H9 (cell line): ENCODE data around the gene RCN1. TPM values are rescaled to one million over a fixed set of nuclear protein-coding genes. Genes with fewer than 3 reads are reported as not detected.

ENCODE experiments used
- DNase-seq: peaks from one replicate; pipeline ENCODE4 v3.0.0-alpha.2; 2017
- H2AFZ ChIP-seq: one replicate; pipeline ENCODE4 v1.6.1; 2013; ENCODE audit warnings: mild to moderate bottlenecking, low read length, control low read depth, moderate library complexity
- H2AK5ac ChIP-seq: 2 replicates; pipeline ENCODE4 v1.6.1; 2013; ENCODE audit warnings: low read length, control low read depth, mixed read lengths; ENCODE audit not compliant: insufficient read length
- H2BK120ac ChIP-seq: one replicate; pipeline ENCODE4 v1.6.1; 2013; ENCODE audit warnings: low read depth, mild to moderate bottlenecking, low read length, control low read depth, inconsistent platforms; ENCODE audit not compliant: poor library complexity, severe bottlenecking
- H2BK12ac ChIP-seq: 2 replicates; pipeline ENCODE4 v1.6.1; 2013; ENCODE audit warnings: low read length, control low read depth, mixed read lengths, low read depth; ENCODE audit not compliant: insufficient read length
- H2BK15ac ChIP-seq: 2 replicates; pipeline ENCODE4 v1.6.1; 2013; ENCODE audit warnings: low read depth, low read length, control low read depth
- H2BK20ac ChIP-seq: one replicate; pipeline ENCODE4 v1.6.1; 2013; ENCODE audit warnings: low read depth, mild to moderate bottlenecking, low read length, control low read depth, inconsistent platforms; ENCODE audit not compliant: poor library complexity, severe bottlenecking
- H2BK5ac ChIP-seq: 2 replicates; pipeline ENCODE4 v1.6.1; 2013; ENCODE audit warnings: low read length, control low read depth, mixed read lengths; ENCODE audit not compliant: insufficient read length
- H3K14ac ChIP-seq: 2 replicates; pipeline ENCODE4 v1.6.1; 2013; ENCODE audit warnings: low read length, control low read depth; ENCODE audit not compliant: insufficient read depth
- H3K18ac ChIP-seq: 2 replicates; pipeline ENCODE4 v1.6.1; 2013; ENCODE audit warnings: low read depth, mild to moderate bottlenecking, mixed read lengths, low read length, control low read depth; ENCODE audit not compliant: insufficient read length
- H3K23ac ChIP-seq: 2 replicates; pipeline ENCODE4 v1.6.1; 2013; ENCODE audit warnings: low read length, control low read depth, mixed read lengths, low read depth; ENCODE audit not compliant: insufficient read length
- H3K23me2 ChIP-seq: 2 replicates; pipeline ENCODE4 v1.6.1; 2013; ENCODE audit warnings: low read depth, mild to moderate bottlenecking, mixed read lengths, low read length, control low read depth; ENCODE audit not compliant: insufficient read length, poor library complexity, severe bottlenecking
- H3K27ac ChIP-seq: 2 replicates; pipeline ENCODE4 v1.5.1; 2013; ENCODE audit warnings: low read length, control low read depth, mixed read lengths, low read depth; ENCODE audit not compliant: insufficient read length
- H3K27me3 ChIP-seq: 2 replicates; pipeline ENCODE4 v1.6.1; 2013; ENCODE audit warnings: low read length, control low read depth, inconsistent platforms; ENCODE audit not compliant: insufficient read depth
- H3K4ac ChIP-seq: 2 replicates; pipeline ENCODE4 v1.6.1; 2013; ENCODE audit warnings: low read depth, mild to moderate bottlenecking, control low read depth, inconsistent platforms, low read length, moderate library complexity
- H3K4me1 ChIP-seq: 2 replicates; pipeline ENCODE4 v1.6.1; 2013; ENCODE audit warnings: low read length, control low read depth, inconsistent platforms; ENCODE audit not compliant: insufficient read depth
- H3K4me2 ChIP-seq: 2 replicates; pipeline ENCODE4 v1.6.1; 2013; ENCODE audit warnings: low read length, control low read depth, mixed read lengths; ENCODE audit not compliant: insufficient read length, insufficient read depth
- H3K56ac ChIP-seq: 2 replicates; pipeline ENCODE4 v1.6.1; 2013; ENCODE audit warnings: low read depth, mild to moderate bottlenecking, mixed read lengths, low read length, control low read depth; ENCODE audit not compliant: insufficient read length
- H3K79me1 ChIP-seq: 2 replicates; pipeline ENCODE4 v1.6.1; 2013; ENCODE audit warnings: low read depth, mild to moderate bottlenecking, moderate library complexity, low read length, control low read depth, inconsistent platforms; ENCODE audit not compliant: insufficient read depth, poor library complexity, severe bottlenecking
- H3K79me2 ChIP-seq: 2 replicates; pipeline ENCODE4 v1.6.1; 2013; ENCODE audit warnings: low read length, control low read depth, inconsistent platforms; ENCODE audit not compliant: insufficient read depth
- H3K9ac ChIP-seq: 2 replicates; pipeline ENCODE4 v1.6.1; 2013; ENCODE audit warnings: low read length, control low read depth, mixed read lengths; ENCODE audit not compliant: insufficient read length; ENCODE audit errors: extremely low read depth
- H3K9me3 ChIP-seq: one replicate; pipeline ENCODE4 v1.6.1; 2013; ENCODE audit warnings: low read depth, low read length, inconsistent platforms; ENCODE audit not compliant: control insufficient read depth
- H3T11ph ChIP-seq: one replicate; pipeline ENCODE4 v1.6.1; 2013; ENCODE audit warnings: mild to moderate bottlenecking, low read length, control low read depth, inconsistent platforms
- H4K20me1 ChIP-seq: one replicate; pipeline ENCODE4 v1.6.1; 2013; ENCODE audit not compliant: control insufficient read depth, insufficient read length, insufficient read depth
- H4K5ac ChIP-seq: 2 replicates; pipeline ENCODE4 v1.6.1; 2013; ENCODE audit warnings: low read depth, mild to moderate bottlenecking, mixed read lengths, low read length, control low read depth; ENCODE audit not compliant: insufficient read length
- H4K8ac ChIP-seq: replicated peaks from 2 replicates; pipeline ENCODE4 v1.6.1; 2013; ENCODE audit warnings: low read length, control low read depth, mixed read lengths, low read depth; ENCODE audit not compliant: insufficient read length
- H4K91ac ChIP-seq: 2 replicates; pipeline ENCODE4 v1.6.1; 2013; ENCODE audit warnings: low read depth, mild to moderate bottlenecking, moderate library complexity, mixed read lengths, low read length, control low read depth; ENCODE audit not compliant: insufficient read length
- H3K27ac Mint-ChIP-seq, 3 experiments: 2 replicates in 2 of 3; 3 replicates in 1 of 3; pipeline ENCODE4 v1.8.0; 2020 to 2021; ENCODE audit warnings: mixed read lengths in 3 of 3, mild to moderate bottlenecking in 1 of 3, moderate library complexity in 1 of 3
- H3K27me3 Mint-ChIP-seq: 2 replicates; pipeline ENCODE4 v1.8.0; 2021; ENCODE audit warnings: low read depth, mild to moderate bottlenecking, moderate library complexity, mixed read lengths
- H3K36me3 Mint-ChIP-seq, 3 experiments: 2 replicates in 2 of 3; 3 replicates in 1 of 3; pipeline ENCODE4 v1.8.0; 2020 to 2021; ENCODE audit warnings: low read depth in 3 of 3, mixed read lengths in 3 of 3; ENCODE audit not compliant: insufficient read depth in 1 of 3
- H3K4me1 Mint-ChIP-seq, 2 experiments: 2 replicates each; pipeline ENCODE4 v1.8.0; 2020; ENCODE audit warnings: mixed read lengths in 2 of 2
- H3K4me3 Mint-ChIP-seq, 2 experiments: 2 replicates in 1 of 2; 3 replicates in 1 of 2; pipeline ENCODE4 v1.8.0; 2020 to 2021; ENCODE audit warnings: mild to moderate bottlenecking in 2 of 2, mixed read lengths in 2 of 2, moderate library complexity in 1 of 2
- H3K9me3 Mint-ChIP-seq, 2 experiments: 2 replicates in 1 of 2; 3 replicates in 1 of 2; pipeline ENCODE4 v1.8.0; 2020; ENCODE audit warnings: mild to moderate bottlenecking in 2 of 2, mixed read lengths in 2 of 2, moderate library complexity in 1 of 2
- WGBS: extraction: QIAGEN DNeasy Blood & Tissue Kit; methylation state at CpG from one replicate; pipeline ENCODE4 v1.1.7; 2013; ENCODE audit warnings: missing lambda C conversion rate, low lambda C conversion rate, mixed read lengths; ENCODE audit not compliant: insufficient read length; ENCODE audit errors: extremely low coverage; 5-methylcytosine and 5-hydroxymethylcytosine counted together
- total RNA-seq: library from RNA; stranded (reverse); gene quantifications from 2 replicates; pipeline ENCODE4 v1.2.1, GENCODE V29; 2021
- TF ChIP-seq, protein P1 (sequence below): fragments of 200-600 bp; sonication (generic); conservative IDR thresholded peaks from 3 replicates; pipeline ENCODE4 v1.8.0; 2021; ENCODE audit warnings: antibody characterized with exemption, mild to moderate bottlenecking

Gene RCN1
- total RNA-seq, 1 experiment from 2014 or later: 109 TPM

- H3K4me3 Mint-ChIP-seq: no peak overlapping the region
- WGBS: no CpG with 5 or more reads among the region's 4 CpGs
- H2AK5ac ChIP-seq: no peak overlapping the region
These were observed 49.1 kb downstream of the RCN1 start for GRCh38 chr11:32139896-32140520.

More at GRCh38 chr11:32139896-32140520, 49.1 kb downstream of the RCN1 start:
- DNase-seq: no peak
- H2BK5ac ChIP-seq: no peak overlapping the region
- H2AFZ ChIP-seq: no peak overlapping the region
- no peak overlapping the region for H4K8ac ChIP-seq
- H4K91ac ChIP-seq: no peak overlapping the region
- H3K27ac ChIP-seq: no peak overlapping the region
- no peak overlapping the region for H2BK15ac ChIP-seq
- no peaks in the 10 kb centered on the region for H3K9me3 ChIP-seq
- H4K5ac ChIP-seq: no peak overlapping the region
- H3K4me2 ChIP-seq: no peak overlapping the region
- no peak overlapping the region for H3K18ac ChIP-seq
- H2BK120ac ChIP-seq: no peak overlapping the region
- TF ChIP-seq, protein P1, sequence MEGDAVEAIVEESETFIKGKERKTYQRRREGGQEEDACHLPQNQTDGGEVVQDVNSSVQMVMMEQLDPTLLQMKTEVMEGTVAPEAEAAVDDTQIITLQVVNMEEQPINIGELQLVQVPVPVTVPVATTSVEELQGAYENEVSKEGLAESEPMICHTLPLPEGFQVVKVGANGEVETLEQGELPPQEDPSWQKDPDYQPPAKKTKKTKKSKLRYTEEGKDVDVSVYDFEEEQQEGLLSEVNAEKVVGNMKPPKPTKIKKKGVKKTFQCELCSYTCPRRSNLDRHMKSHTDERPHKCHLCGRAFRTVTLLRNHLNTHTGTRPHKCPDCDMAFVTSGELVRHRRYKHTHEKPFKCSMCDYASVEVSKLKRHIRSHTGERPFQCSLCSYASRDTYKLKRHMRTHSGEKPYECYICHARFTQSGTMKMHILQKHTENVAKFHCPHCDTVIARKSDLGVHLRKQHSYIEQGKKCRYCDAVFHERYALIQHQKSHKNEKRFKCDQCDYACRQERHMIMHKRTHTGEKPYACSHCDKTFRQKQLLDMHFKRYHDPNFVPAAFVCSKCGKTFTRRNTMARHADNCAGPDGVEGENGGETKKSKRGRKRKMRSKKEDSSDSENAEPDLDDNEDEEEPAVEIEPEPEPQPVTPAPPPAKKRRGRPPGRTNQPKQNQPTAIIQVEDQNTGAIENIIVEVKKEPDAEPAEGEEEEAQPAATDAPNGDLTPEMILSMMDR: no peak
- Mint-ChIP-seq H3K27ac (no peak overlapping the region), H3K36me3 (no peaks in the 10 kb centered on the region), H3K4me1 (no peaks in the 10 kb centered on the region), H3K9me3 (peaks cover 0 to 2% of the 10 kb centered on the region in 2 experiments; a peak in 1 of 5 replicates), H3K27me3 (no peaks in the 10 kb centered on the region; the same call in 1 of the 2 replicates)
- no peak overlapping the region for H3K9ac ChIP-seq
- H4K20me1 ChIP-seq: no peaks in the 10 kb centered on the region
- no peaks in the 10 kb centered on the region for H3K4me1 ChIP-seq
- H2BK20ac ChIP-seq: no peak overlapping the region
- no peaks in the 10 kb centered on the region for H3K27me3 ChIP-seq
- H3K79me1 ChIP-seq: no peaks in the 10 kb centered on the region
- no peak overlapping the region for H3K14ac ChIP-seq
- no peak overlapping the region for H3K23ac ChIP-seq
- H3T11ph ChIP-seq: no peak overlapping the region
- H3K4ac ChIP-seq: no peak overlapping the region
- no peaks in the 10 kb centered on the region; the same call in 1 of the 2 replicates for H3K79me2 ChIP-seq
- no peak overlapping the region for H3K56ac ChIP-seq
- H2BK12ac ChIP-seq: no peak overlapping the region
- H3K23me2 ChIP-seq: no peaks in the 10 kb centered on the region
